Kidney tubule cell (primary cell): ENCODE measurements around the gene CELSR2.
"Not testable (repeated sequence)": the region's sequence is repeated elsewhere in the genome, so short reads cannot be mapped to it uniquely, and the experiment has no call there.

ENCODE experiments used
- DNase-seq: peaks from one replicate; pipeline ENCODE4 v3.0.0-alpha.2; 2018; ENCODE audit warnings: low spot score

CELSR2 gene

GRCh38 chr1:109281680-109282496, 32.5 kb downstream of the CELSR2 start:
- no peak for DNase-seq

- DNase-seq = no peak
Observed at GRCh38 chr1:109282497-109282951, 33.2 kb downstream of the CELSR2 start.

- peak; percentile 95 for DNase-seq
Observed at GRCh38 chr1:109282952-109283747, 33.8 kb downstream of the CELSR2 start, which contains the start of gene PSRC1. Gene PSRC1, minus strand, starts transcription at chr1:109283145.

- no peak for DNase-seq
Observed at GRCh38 chr1:109283748-109284600, 34.6 kb downstream of the CELSR2 start.

- DNase-seq = not testable (repeated sequence)
Observed at GRCh38 chr1:109286762-109287161, 37.4 kb downstream of the CELSR2 start.

GRCh38 chr1:109290137-109290536, 40.8 kb downstream of the CELSR2 start:
- no peak for DNase-seq

- DNase-seq = peak; percentile 49
Observed at GRCh38 chr1:109290998-109291397, 41.7 kb downstream of the CELSR2 start.

- no peak for DNase-seq
Observed at GRCh38 chr1:109292364-109292763, 43.0 kb downstream of the CELSR2 start.

- DNase-seq = no peak
Observed at GRCh38 chr1:109293026-109293425, 43.7 kb downstream of the CELSR2 start.

GRCh38 chr1:109294481-109294880, 45.1 kb downstream of the CELSR2 start:
- no peak for DNase-seq

- no peak for DNase-seq
Observed at GRCh38 chr1:109295712-109296415, 46.5 kb downstream of the CELSR2 start.

- no peak for DNase-seq
Observed at GRCh38 chr1:109296782-109297181, 47.4 kb downstream of the CELSR2 start.

GRCh38 chr1:109298666-109299557, 49.6 kb downstream of the CELSR2 start:
- peak; percentile 58 for DNase-seq

- no peak for DNase-seq
Observed at GRCh38 chr1:109299558-109300343, 50.4 kb downstream of the CELSR2 start.

- DNase-seq = no peak
Observed at GRCh38 chr1:109300650-109301151, 51.4 kb downstream of the CELSR2 start.

GRCh38 chr1:109301874-109302273, 52.5 kb downstream of the CELSR2 start:
- DNase-seq = no peak

- DNase-seq = no peak
Observed at GRCh38 chr1:109304226-109304920, 55.0 kb downstream of the CELSR2 start.

GRCh38 chr1:109305991-109306390, 56.7 kb downstream of the CELSR2 start:
- DNase-seq = peak; percentile 8

GRCh38 chr1:109306832-109307273, 57.5 kb downstream of the CELSR2 start, which contains the start of gene MYBPHL:
Gene MYBPHL, minus strand, starts transcription at chr1:109307011. Its CDS starts 20 bp downstream, at chr1:109306991.
- DNase-seq = no peak
